Astrocyte of the cerebellum (primary cell): ENCODE data around the gene SOHLH1.

Experiments used
- DNase-seq: peaks from one replicate; pipeline ENCODE4 v3.0.0-alpha.2; 2011; ENCODE audit warnings: low read depth
- H3K4me3 ChIP-seq: 2 replicates; pipeline ENCODE4 v1.5.1; 2011; ENCODE audit warnings: mild to moderate bottlenecking, low read depth, low read length, moderate library complexity
- CTCF ChIP-seq: IDR thresholded peaks from 2 replicates; pipeline ENCODE4 v1.5.1; 2012; ENCODE audit warnings: low read length, low read depth, moderate library complexity, mild to moderate bottlenecking; ENCODE audit errors: missing control alignments
- in situ Hi-C: cut with HindIII; loops from 2 replicates; pipeline ENCODE4 v1.10.0; 2017; ENCODE audit warnings: low sequenced_read_pairs

Gene SOHLH1

GRCh38 chr9:135693771-135694170, 5.5 kb downstream of the SOHLH1 start:
- in situ Hi-C loops = no loop called here

DNA sequence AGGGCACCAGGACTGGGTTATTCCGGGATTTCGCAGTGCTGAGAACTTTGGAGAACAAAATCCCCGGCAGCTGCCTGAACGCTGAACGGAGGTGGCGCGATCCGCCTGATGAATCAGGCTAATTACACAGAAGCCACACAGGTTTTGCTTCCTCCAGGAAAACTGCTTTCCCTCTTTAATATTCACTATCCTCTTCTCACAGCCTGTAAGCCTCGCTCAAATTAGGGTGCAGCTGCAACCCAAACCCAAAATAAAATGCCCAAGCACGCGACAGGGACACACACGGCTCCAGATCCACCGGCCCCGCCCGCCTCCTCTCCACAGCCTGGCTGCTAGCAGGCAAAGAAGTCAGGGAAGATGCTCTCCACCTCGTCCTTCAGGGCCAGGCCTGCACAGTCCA, 6.0 kb downstream of the SOHLH1 start:
- H3K4me3 ChIP-seq = no peak overlapping the region
- TF ChIP-seq CTCF = no peak
- no peak for DNase-seq
- in situ Hi-C loops = no loop called here

More at GRCh38 chr9:135693771-135694170, 5.5 kb downstream of the SOHLH1 start:
- TF ChIP-seq CTCF = no peak
- DNase-seq = no peak
- H3K4me3 ChIP-seq = no peak overlapping the region

DNA sequence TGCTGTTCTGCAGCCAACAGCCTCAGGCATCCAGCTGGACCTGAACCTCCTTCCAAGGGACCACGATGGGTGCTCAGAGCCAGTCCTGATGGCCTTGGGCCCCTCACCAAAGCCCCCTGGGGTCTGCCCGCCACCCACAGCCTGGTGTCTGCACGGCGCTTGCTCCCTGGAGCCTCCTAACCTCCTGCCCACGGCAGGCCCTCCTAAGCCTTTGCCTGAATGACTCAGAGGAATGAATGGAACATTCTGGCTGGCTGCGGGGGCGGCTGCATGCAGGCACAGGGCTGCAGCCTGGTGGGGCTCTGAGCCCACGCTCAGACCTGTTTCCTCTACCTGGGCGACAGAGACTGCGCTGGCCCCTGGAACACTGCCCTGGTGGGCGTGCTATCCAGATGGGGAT, 6.9 kb downstream of the SOHLH1 start:
- in situ Hi-C loops = no loop called here
- no peak overlapping the region for H3K4me3 ChIP-seq
- DNase-seq = no peak
- TF ChIP-seq CTCF = no peak

DNA sequence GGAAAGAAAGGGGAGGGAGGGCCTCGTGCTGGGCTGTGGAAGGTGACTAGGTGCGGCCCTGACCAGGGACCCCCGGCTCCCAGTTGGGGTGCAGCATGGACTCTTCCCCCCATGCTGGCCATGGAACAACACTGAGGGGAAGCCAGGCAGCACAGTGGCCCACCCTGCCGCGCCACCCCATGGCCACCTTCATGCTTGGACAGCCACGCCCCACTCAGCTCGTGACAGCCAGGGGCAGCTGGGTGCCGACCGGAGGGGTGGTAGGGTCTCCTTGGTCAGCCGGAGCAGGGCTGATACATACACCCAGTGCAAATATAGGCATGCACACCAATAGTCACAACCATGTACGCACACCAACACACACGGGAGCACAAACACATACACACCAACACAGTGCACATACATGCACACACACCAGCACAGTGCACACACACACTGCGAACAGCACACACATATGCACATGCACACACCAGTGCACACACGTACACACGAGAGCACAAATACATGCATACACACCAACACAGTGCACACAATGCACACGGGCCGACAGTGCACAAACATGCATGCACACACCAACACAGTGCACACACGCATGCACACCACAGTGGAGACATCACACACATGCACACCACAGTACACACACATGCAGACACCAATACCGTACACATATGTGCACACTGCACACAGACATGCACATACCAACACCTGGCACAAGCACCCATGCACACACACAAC, 8.3 kb downstream of the SOHLH1 start:
- no peak for TF ChIP-seq CTCF
- in situ Hi-C loops = no loop called here
- no peak for DNase-seq
- H3K4me3 ChIP-seq = no peak overlapping the region

- no peak for TF ChIP-seq CTCF
- in situ Hi-C loops = no loop called here
- no peak for DNase-seq
- no peak overlapping the region for H3K4me3 ChIP-seq
Observed at GRCh38 chr9:135689011-135689410, 10.3 kb downstream of the SOHLH1 start.

DNA sequence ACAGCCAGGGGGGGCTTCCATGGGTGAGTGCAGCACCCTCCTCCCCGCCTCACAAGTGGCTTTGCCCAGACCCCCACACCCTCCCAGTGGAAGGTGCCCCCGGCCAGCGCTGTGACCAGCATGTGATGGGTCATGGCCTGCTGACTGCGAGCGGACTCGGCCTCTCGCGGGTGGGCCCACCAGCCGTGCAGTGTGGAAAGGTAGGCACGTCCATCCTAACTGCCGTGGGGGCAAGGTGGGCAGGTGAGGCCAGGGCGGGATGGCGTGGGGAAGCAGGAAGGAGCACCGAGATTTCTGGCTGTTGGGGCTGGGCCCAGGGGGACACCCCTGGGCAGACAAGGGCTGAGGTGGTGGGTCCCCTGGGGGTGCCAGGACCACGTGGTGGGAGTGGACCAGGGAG, 12.1 kb downstream of the SOHLH1 start:
- in situ Hi-C loops = no loop called here

More for the DNA sequence above, 12.1 kb downstream of the SOHLH1 start:
- DNase-seq = no peak
- no peak overlapping the region for H3K4me3 ChIP-seq
- TF ChIP-seq CTCF = no peak
